Ishikawa (cell line): Measurements from ENCODE around the gene PYGO2.

Experiments used
- CEBPB ChIP-seq: IDR thresholded peaks from 2 replicates; pipeline ENCODE4 v1.6.1; 2012
- CREB1 ChIP-seq: IDR thresholded peaks from 2 replicates; pipeline ENCODE4 v1.6.1; 2012; ENCODE audit warnings: low read depth
- EGR1 ChIP-seq: IDR thresholded peaks from 2 replicates; pipeline ENCODE4 v1.6.1; 2012
- EP300 ChIP-seq: IDR thresholded peaks from 2 replicates; pipeline ENCODE4 v1.6.1; 2012; ENCODE audit warnings: borderline replicate concordance
- FOXM1 ChIP-seq: IDR thresholded peaks from 2 replicates; pipeline ENCODE4 v1.6.1; 2012; ENCODE audit warnings: low read depth, borderline replicate concordance
- MAX ChIP-seq: IDR thresholded peaks from 2 replicates; pipeline ENCODE4 v1.6.1; 2012
- NFIC ChIP-seq: IDR thresholded peaks from 2 replicates; pipeline ENCODE4 v1.6.1; 2012
- RAD21 ChIP-seq: IDR thresholded peaks from 2 replicates; pipeline ENCODE4 v1.6.1; 2012; ENCODE audit warnings: low read depth
- REST ChIP-seq: IDR thresholded peaks from 2 replicates; pipeline ENCODE4 v1.6.1; 2012; ENCODE audit warnings: low read depth, mild to moderate bottlenecking
- TCF12 ChIP-seq: IDR thresholded peaks from 2 replicates; pipeline ENCODE4 v1.6.1; 2012; ENCODE audit warnings: low read depth
- TEAD4 ChIP-seq: IDR thresholded peaks from 2 replicates; pipeline ENCODE4 v1.6.1; 2012
- USF1 ChIP-seq: IDR thresholded peaks from 2 replicates; pipeline ENCODE4 v1.6.1; 2012
- YY1 ChIP-seq: IDR thresholded peaks from 2 replicates; pipeline ENCODE4 v1.6.1; 2012; ENCODE audit warnings: low read depth

The PYGO2 gene

GRCh38 chr1:155000411-155000725, 38.8 kb upstream of the PYGO2 start:
- TF ChIP-seq USF1 (no peak), YY1 (no peak), RAD21 (no peak), NFIC (no peak), EGR1 (no peak), REST (no peak), FOXM1 (no peak), CREB1 (no peak), TEAD4 (no peak)

- TF ChIP-seq MAX (peak; percentile 90), REST (no peak), USF1 (peak; percentile 13; the same call in 1 of the 2 replicates)
Observed at GRCh38 chr1:154999571-155000410, 38.2 kb upstream of the PYGO2 start.

GRCh38 chr1:154998818-154999570, 37.4 kb upstream of the PYGO2 start:
- TF ChIP-seq EGR1 (no peak), TCF12 (no peak), RAD21 (peak; percentile 63)

- TF ChIP-seq YY1: no peak
- TF ChIP-seq RAD21: no peak
- TF ChIP-seq REST: no peak
- TF ChIP-seq CEBPB: no peak
- TF ChIP-seq TEAD4: no peak
- TF ChIP-seq CREB1: no peak
- no peak for TF ChIP-seq NFIC
- no peak for TF ChIP-seq EGR1
Observed at GRCh38 chr1:154998201-154998780, 36.7 kb upstream of the PYGO2 start.

- no peak for TF ChIP-seq EGR1
- TF ChIP-seq MAX: no peak
- TF ChIP-seq YY1: no peak
- TF ChIP-seq EP300: no peak
- TF ChIP-seq CEBPB: no peak
Observed at GRCh38 chr1:154996966-154997701, 35.6 kb upstream of the PYGO2 start.
